Ramos (cell line): Measurements from ENCODE around the gene ARSG.
"Not testable (repeated sequence)": the region's sequence is repeated elsewhere in the genome, so short reads cannot be mapped to it uniquely, and the experiment has no call there.

ENCODE experiments used
- in situ Hi-C: fragments of 300-500 bp; cut with MboI; formaldehyde crosslinking; loops from one replicate; pipeline ENCODE4 v1.14.3; 2022; ENCODE audit warnings: low sequenced_read_pairs; ENCODE audit not compliant: unreplicated experiment

The ARSG gene

DNA sequence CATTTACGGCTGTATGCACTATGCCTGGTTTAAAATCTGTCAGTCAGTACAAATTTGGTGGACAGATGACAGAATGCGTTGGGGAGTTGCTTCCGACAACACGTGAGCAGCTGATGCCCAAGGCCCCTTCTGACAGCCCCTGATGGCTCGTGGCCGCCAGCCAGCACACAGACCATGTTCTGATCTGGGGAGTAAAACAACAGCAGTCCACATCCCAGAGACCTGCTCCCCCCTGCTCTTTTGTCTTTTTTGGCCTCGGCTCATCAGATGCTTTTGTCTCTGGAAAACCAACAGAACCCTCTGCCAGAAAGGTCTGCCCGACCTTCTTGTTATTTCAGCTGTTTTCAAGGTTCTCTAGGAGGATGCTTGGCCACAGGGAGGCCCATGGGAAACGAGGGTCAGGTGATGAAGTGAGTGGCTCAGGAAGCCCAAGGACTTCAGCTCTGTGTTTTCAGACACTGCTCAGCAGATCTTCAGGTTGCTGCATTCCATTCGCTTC lies 10.8 kb downstream of the ARSG start:
- in situ Hi-C loops = no loop called here

GRCh38 chr17:68302666-68303065 lies 11.4 kb downstream of the ARSG start:
- in situ Hi-C loops = no loop called here

DNA sequence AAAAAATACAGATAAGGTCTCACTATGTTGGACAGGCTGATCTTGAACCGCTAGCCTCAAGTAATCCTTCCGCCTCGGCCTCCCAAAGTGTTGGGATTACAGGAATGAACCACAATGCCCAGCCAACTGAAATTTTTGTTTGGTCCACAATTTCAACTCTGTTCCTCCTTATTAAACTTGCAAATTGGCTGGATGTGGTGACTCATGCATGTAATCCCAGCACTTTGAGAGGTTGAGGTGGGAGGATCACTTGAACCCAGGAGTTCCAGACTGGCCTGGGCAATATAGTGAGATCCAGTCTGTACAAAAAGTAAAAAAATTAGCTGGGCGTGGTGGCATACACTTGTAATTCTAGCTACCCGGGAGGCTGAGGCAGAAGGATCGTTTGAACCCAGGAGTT lies 13.4 kb downstream of the ARSG start:
- in situ Hi-C loops = no loop called here

DNA sequence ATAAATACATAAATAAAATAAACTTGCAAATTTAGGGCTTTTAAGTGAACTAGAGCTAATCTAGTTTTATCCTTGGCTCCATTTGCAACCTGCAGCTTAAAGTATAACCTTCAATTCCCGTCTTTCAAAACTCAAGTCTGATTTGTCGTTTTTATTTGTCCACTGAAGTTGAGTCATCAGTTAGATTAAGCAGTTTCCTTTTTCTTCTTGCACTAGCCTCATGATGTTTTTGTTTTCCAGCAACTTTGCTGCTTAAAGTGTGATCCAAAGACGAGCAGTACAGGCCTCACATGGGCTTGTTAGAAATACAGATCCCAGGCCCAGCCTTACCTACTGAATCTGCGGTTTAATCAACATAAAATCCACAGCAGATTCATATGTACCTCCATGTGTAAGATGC lies 13.8 kb downstream of the ARSG start:
- in situ Hi-C loops = no loop called here

GRCh38 chr17:68306819-68307218 lies 15.5 kb downstream of the ARSG start:
- in situ Hi-C loops = no loop called here

GRCh38 chr17:68307443-68307842 lies 16.1 kb downstream of the ARSG start:
- in situ Hi-C loops = no loop called here

GRCh38 chr17:68308486-68308885 lies 17.2 kb downstream of the ARSG start:
- in situ Hi-C loops = not testable (repeated sequence)

- in situ Hi-C loops = not testable (repeated sequence)
These were observed 17.9 kb downstream of the ARSG start for GRCh38 chr17:68309066-68309670.

GRCh38 chr17:68310152-68310551 lies 18.9 kb downstream of the ARSG start:
- in situ Hi-C loops = no loop called here

DNA sequence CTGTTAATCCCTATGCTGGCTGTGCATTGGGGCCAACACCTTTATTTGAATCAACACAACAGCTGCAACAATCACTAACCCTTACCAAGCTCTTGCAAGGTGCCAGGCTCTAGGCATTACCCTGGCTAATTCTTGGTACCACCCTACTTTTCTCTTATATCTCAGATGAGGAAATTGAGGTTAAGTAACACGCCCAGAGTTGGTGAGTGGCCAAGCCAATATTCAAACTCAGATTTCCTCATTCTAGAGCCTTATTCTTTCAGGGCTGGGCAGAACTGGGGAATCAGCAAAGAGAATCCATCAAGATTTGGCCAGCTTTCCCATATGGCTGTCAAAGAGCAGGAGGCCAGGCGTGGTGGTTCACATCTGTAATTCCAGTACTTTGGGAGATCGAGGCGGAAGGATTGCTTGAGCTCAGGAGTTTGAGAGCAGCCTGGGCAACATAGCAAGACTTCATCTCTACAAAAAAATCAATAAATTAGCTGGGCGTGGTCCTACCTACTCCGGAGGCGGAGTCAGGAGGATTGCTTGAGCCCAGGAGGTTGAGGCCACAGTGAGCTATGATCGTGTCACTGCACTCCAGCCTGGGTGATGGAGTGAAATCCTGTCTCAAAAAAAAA lies 23.7 kb downstream of the ARSG start:
- in situ Hi-C loops = no loop called here

DNA sequence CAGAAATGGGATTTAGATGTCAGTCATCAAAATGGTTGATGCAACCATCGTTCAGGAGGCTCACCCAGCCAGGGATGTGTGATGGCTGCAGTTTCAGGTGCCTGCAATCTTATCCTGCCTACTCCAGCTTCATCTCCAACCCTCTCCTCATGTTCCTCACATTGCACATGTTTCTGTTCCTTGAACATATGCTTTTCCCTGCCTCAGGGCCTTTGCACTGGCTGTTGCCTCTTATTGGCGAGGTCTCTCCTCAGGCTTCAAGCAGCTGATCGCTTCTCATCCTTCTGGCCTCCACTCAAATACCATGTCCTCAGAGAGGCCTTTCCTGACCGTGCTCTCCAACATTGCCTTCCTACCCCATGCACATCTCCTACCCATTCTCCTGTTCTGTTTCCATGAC lies 24.6 kb downstream of the ARSG start:
- in situ Hi-C loops = no loop called here

GRCh38 chr17:68317458-68317857 lies 26.2 kb downstream of the ARSG start:
- in situ Hi-C loops = no loop called here

DNA sequence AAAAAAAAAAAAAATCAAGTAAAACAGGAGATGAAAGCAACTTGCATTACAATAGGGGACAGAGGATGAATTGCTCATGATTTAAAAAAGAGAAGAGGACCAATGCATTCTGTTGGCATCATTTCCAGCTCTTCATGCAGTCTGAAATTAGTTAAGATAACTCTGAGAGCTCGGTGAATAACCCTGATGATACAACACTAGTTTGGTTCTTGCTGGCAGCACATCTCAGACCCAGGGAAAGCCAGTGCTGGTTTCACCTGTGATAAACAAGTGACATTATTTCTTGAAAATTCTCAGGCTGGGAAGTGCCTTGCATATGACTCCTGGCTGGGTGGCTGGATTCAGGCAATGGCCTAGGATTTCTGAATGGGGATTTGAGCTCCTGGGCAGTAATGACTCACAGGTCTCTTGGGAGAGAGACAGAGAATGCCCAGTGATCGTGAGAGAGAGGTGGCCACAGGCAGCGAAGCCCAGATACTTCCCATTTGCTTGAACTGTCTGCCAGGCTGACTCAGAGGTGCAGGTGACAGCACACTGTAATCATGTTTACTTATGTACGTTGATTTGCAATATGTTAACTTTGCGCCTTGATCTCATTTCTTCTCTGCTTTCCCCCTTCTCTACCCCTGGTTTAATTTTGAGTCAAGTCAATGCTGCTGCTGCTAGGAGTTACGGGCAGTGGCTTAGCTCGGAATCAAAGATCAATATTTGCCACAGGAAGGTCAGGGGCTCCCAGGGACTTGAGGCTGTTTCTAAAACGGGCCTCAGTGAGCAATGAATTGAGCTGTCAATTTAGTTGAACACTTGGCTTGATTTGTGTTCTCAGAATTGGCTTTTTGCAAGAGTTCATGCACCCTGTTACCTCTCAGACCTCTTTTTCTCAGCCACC lies 27.1 kb downstream of the ARSG start:
- in situ Hi-C loops = no loop called here

DNA sequence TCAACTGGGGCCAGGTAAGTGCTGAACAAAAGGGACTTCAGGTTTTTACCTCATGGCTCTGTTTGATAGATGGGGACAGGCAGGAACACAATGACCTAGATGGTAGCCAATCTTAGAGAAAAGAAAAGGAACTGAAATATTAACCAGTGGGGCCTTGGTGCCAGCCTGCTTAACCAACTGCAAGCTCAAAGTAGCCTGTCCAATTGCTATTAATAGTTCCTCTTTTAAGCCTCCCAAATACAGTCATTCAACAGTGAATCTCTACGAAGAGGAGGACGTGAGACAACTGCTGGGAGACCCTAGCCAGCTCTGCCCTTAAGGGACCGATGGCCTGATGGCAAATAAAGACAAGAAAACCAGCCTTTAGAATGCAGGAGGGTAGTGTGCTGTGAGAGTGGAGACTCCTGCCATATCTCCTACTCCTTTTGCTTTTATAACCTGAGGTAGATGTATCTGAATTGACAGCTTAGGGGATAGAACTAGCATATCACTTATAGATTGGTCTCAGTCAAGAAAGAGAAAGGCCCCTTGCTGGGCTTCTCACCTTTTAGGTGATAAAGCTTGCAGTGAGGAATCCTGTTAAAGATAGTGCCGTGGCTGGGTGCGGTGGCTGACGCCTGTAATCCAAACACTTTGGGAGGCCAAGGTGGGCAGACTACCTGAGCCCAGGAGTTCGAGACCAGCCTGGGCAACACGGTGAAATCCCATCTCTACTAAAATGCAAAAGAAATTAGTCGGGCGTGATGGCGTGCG lies 28.3 kb downstream of the ARSG start:
- in situ Hi-C loops = no loop called here

GRCh38 chr17:68320311-68320865 lies 29.1 kb downstream of the ARSG start:
- in situ Hi-C loops = no loop called here

DNA sequence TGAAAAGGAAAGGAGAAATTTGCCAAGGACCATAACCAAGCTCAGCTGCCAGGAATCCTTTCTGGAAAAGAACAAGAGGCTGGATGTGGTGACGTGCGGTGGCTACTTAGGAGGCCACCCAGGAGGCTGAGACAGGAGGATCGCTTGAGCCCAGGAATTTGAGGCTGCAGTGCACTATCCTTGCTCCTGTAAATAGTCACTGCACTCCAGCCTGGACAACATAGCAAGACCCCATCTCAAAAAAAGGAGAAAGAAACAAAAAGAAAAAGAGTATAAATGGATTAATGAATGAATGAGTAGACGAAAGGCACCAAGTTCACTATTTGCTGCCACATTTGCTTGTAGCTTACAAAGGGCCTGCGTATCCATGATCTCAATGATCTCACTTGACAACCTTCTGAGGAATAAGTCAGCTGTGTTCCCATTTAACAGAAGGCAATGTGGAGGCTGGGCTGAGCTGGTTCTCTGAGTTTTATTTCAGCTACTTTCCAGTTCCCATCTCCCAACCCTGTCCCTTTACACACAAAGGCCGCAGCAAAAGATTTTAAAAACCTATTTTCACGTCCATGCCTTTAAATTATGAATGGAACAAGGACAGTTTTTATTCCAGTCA lies 29.8 kb downstream of the ARSG start:
- in situ Hi-C loops = no loop called here

- in situ Hi-C loops = no loop called here
These were observed 30.3 kb downstream of the ARSG start for GRCh38 chr17:68321556-68321954.

GRCh38 chr17:68322630-68323029 lies 31.3 kb downstream of the ARSG start:
- in situ Hi-C loops = no loop called here

DNA sequence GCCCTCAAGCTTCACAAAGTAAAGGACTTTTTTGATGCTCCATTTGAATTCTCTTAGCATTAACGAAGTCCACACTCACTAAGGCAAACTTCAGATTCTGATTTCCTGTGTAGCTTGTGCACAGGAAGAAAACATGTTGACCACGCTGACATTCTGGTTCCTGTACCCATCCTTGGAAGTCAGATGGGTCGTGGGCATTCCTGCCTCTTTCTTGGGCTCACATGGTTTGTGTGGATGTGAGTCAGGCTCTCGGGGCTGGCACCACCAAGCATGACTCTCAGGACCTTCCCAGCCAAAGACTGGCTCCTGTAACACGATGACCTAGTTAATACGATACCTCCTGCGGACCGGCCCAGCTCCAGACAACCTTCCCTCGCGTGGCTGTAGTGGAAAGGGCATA lies 32.8 kb downstream of the ARSG start:
- in situ Hi-C loops = no loop called here
